CD4-positive, alpha-beta T cell treated with Interferon gamma for 1 hour (primary cell): ENCODE measurements around the gene GMPR.
"Not testable (repeated sequence)": the region's sequence is repeated elsewhere in the genome, so short reads cannot be mapped to it uniquely, and the experiment has no call there.

Experiments
- DNase-seq: peaks from one replicate; pipeline ENCODE4 v3.0.0-alpha.2; 2020

GMPR gene

DNA sequence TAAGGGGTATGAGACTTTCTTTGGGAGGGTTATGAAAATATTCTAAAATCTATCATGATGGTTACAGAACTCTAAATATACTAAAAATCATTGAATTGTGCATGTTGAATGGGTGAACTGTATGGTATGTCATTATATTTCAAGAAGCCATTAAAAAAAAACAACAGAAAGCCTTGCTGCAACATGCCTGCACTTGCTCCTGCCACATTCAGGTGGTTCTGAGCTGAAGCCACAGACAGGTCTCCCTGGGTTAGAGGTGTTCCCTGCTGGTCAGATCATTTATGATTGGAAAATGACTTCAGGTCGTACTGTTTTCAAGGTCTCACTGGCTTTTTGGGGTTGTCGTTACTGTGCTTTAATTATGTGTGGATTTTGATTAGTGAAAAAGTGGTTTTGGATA, 13.3 kb downstream of the GMPR start:
- no peak for DNase-seq

DNA sequence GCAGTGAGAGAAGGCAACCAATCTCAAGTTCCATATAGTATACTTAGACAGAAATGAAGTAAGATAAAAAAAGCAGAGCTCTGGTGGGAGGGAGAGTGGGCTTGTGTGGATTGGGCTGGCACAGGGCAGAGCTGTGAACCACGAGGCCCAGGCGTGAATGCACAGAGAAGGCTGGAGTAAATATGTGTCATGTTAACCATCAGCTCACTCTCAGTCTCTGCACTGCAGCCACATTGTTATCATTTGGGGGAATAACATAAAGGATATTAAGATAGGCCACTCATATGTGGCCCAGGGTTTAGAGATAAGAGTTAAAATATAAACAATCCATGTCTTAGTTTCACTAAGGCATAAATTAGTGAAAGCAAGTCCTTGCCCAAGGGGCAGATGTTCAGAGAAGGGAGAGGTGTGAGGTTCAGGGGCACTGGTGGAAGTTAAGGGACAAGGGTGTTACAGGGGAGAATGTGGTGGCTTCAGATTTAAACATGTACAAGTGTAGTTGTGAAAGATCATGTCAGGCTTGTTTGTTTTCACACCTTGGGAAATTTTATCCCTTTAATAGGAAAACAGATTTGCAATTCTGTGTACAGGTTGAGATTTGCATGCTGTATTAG, 14.4 kb downstream of the GMPR start:
- DNase-seq, result no peak

DNA sequence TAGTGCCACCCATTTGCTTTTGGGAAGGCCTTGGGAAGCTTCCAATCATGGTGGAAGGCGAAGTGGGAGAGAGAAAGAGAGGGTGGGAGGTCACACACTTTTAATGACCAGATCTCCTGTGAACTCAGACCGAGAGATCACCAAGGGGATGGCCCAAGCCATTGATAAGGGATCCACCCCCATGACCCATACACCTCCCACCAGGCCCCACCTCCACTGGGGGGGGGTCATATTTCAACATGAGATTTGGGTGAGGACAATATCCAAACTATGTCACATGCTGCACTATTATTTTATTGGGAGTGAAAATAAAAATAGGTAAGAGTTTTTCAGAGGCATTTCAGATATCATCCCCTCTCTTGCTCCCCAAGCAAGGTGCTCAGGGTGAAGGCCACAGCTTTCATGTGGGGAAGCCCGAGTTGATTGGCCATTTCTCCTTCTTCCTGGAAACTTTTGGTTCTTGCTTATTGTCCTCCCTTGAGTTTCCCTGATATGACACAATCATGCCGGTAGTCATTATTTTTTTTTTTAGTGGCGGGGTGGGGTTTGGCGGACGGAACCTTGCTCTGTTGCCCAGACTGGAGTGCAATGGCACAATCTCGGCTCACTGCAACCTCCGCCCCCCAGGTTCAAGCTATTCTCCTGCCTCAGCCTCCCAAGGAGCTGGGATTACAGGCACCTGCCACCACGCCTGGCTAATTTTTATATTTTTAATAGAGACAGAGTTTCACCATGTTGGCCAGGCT, 15.2 kb downstream of the GMPR start:
- no peak for DNase-seq

GRCh38 chr6:16254535-16254934, 16.1 kb downstream of the GMPR start:
- no peak for DNase-seq

GRCh38 chr6:16256781-16257180, 18.4 kb downstream of the GMPR start:
- DNase-seq, result no peak

DNA sequence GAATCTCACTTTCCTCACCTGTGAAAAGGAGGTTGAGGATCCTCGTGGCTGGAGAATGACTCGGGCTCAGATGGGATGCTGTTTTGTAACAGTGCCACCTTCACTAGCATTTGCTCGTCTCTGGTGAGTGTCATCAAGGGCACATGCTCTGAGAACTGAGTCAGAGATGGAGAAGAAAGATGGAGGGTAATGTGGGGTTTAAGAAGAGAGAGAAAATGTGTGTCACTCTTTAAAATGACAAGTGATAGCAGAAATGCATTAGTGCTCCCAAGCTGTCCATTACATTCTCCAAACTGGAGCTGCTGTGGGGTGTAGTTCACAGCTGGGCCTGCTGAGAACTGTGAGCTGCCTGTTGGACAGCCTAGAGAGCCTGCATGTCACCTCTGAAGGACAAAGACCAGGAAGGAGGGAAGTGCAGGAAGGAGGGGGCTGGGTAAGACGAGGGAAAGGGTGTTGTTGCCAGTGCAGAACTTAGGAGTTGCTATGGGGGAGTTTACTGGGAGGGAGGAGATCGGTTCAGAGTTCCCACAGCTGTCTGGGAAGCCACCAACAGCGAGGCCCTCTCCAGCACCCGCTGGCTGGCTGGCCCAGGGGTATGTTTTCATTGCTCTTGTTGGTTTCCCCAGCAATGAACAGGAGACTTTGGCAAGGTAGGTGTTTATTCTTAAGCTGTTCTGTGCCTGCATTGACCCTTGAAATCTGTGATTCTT, 19.8 kb downstream of the GMPR start:
- no peak for DNase-seq

- no peak for DNase-seq
Measured at GRCh38 chr6:16258709-16259075, 20.3 kb downstream of the GMPR start.

GRCh38 chr6:16259604-16260003, 21.2 kb downstream of the GMPR start:
- not testable (repeated sequence) for DNase-seq

DNA sequence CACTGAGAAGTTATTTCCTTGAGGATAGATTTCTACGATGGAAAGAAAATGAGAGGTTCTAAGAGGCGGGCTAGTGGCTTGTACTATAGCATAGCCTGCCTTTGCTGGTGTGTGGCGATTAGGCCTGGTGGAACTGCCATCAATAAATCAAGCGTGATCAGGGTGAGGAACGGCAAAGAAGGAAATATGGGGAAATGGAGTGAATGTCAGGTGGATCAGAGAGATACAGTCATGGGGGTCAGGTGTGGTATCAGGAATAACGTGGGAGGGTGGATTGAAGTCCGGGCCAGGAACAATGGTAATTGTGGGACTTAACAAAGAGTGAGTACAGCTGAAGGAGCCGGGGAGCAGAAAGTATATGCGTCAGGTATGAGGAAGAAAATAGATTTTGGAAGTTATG, 22.2 kb downstream of the GMPR start:
- DNase-seq, result not testable (repeated sequence)

DNA sequence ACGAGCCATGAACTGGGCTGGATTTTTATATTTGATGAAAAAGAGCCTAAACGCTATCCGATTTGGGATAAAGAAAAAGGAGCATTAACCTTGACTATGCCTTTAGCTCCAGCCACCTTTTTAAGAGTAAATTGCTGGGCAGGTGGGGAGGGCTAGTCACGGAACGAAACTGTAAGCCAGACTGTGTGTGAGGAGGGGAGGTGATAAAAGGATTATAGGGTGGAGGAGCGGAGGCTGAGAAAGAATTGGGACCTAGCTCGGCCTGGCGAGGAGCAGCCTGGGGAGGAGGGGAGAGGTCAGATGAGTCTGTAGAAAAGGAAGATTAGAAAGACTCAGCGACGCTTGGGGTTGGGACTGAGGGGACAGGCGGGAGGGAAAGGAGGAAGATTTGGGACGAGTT, 24.4 kb downstream of the GMPR start:
- not testable (repeated sequence) for DNase-seq

- not testable (repeated sequence) for DNase-seq
Measured at GRCh38 chr6:16263464-16264099, 25.2 kb downstream of the GMPR start.

DNA sequence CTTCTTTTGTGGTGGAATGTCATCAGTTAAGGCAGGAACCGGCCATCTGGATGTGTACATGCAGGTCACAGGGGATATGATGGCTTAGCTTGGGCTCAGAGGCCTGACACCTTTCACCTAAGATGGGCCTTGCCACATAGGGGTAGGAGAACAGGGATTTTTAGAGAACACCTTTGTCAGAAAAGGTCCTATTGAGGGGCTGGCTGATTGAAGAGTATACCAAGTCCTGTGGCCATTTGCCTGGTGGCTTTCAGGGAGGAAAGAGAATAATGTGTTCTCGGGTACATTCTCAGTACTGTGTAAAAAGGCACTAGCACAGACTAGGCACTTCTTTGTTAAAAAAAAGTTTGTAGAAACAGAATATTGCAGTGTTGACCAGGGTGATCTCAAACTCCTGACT, 26.4 kb downstream of the GMPR start:
- no peak for DNase-seq

GRCh38 chr6:16265351-16266341, 27.3 kb downstream of the GMPR start:
- DNase-seq, result no peak

DNA sequence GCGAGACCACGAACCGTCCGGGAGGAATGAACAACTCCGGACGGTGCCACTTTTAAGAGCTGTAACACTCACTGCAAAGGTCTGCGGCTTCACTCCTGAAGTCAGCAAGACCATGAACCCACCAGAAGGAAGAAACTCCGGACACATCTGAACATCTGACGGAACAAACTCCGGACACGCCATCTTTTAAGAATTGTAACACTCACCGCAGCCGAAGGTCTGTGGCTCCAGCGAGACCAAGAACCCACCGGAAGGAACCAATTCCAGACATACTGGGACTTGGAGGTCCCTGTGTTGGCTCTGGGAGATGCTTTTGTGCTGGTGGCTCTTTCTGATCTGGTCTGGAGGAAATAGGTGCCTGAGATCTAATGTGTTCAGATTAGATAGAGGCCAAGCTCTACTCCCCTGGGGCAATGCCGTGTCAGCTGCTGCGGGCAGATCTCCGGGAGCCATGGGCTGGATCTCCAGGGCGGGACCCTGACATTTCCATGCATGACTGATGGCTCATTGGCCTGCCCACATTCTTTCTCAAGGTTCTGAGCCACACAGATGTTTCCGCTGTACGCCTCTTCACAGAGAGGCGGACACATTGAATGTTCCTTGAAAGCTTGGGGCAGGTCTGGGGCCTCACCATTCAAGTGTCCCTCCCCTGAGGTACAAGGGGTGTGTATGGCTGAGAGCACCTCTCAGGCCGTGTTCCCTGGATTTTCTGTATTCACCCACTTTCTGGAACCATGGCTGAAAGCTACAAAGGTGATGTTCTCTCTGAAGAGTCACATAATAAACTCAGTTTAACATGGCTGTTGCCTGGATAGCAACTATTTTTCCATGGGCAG, 29.3 kb downstream of the GMPR start:
- DNase-seq, result no peak

DNA sequence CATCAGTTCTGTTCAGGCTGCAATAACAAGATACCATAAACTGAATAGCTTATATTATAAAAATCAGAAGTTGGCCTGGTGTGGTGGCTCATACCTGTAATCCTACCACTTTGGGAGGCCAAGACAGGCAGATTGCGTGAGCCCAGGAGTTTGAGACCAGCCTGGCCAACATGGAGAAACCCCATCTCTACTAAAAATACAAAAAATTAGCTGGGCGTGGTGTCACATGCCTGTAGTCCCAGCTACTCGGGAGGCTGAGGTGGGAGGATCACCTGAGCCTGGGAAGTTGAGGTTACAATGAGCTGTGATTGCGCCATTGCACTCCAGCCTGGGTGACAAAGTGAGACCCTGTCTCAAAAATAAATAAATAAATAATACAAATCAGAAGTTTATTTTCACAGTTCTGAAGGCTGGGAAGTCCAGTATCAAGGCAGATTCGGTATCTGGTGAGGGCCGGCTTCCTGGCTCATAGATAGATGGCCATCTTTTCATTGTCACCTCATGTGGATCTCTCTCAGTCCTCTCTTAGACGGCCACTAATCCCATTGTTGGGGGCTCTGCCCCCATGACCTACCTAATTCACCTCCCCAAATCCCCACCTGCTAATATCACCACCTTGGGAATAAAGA, 31.2 kb downstream of the GMPR start:
- DNase-seq, result not testable (repeated sequence)

DNA sequence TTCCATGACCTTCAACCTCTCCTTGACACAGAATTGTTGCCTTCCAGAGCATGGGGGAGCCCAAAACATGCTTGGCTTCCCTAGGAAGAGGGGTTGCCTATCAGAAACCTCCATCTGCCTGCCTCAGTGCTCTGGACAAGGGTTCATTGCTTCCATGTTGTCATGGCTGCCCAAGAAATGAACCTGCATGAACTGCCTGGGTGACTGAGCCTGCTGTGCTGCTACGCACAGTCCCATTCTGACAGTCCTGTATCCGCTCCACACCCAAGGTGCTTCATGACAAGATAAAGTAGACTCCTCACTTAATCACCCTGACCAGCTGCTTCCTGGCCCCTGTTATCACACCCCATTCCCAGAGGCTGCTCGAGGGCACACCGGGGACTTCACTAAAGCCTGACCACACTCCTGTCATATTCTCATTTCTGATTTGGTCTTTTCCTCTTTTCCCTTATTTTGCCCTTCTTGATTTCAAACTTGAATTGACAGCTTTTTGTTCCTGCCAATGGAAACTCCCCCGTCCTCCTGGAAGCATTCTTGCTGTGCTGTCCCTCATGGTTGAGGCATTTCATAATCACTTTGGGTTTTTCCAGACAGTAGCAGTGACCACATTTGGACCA, 31.9 kb downstream of the GMPR start:
- DNase-seq, result no peak

GRCh38 chr6:16271428-16271827, 33.0 kb downstream of the GMPR start:
- no peak for DNase-seq

GRCh38 chr6:16272201-16272600, 33.8 kb downstream of the GMPR start:
- DNase-seq, result no peak

- DNase-seq, result no peak
Measured at GRCh38 chr6:16273256-16273655, 34.9 kb downstream of the GMPR start.

GRCh38 chr6:16274483-16274882, 36.1 kb downstream of the GMPR start:
- DNase-seq, result no peak
